H1 (cell line): ENCODE data around the gene DIP2B. TPM values are rescaled to one million over a fixed set of nuclear protein-coding genes. Genes with fewer than 3 reads are reported as not detected.

Source experiments
- CTCF ChIA-PET: fragments of 300-600 bp; sonication (Branson Sonifier 250); formaldehyde crosslinking; loops from one replicate; lab custom pipeline; 2021; ENCODE audit not compliant: partially characterized antibody; lab: Charles Lee
- POLR2A ChIA-PET: fragments of 300-600 bp; sonication (Branson Sonifier 250); formaldehyde crosslinking; loops from one replicate; lab custom pipeline; 2021; ENCODE audit warnings: inconsistent platforms; ENCODE audit not compliant: partially characterized antibody; lab: Charles Lee
- DNase-seq, 2 experiments: peaks; one replicate each; pipeline versions ENCODE4 v3.0.0 to v3.0.0-alpha.2; 2010 to 2022; ENCODE audit warnings: low spot score in 2 of 2, low read depth in 1 of 2, mixed read lengths in 1 of 2
- FAIRE-seq: peaks from 2 replicates; lab custom pipeline; 2011; peaks lifted over from hg19 to GRCh38; lab: Jason Lieb, UNC
- H2AFZ ChIP-seq: 2 replicates; pipeline ENCODE4 v1.8.1; 2012; ENCODE audit warnings: low read length, inconsistent platforms
- H2AK5ac ChIP-seq: 2 replicates; pipeline ENCODE4 v1.6.1; 2013; ENCODE audit warnings: low read depth, low read length
- H2BK120ac ChIP-seq: replicated peaks from 2 replicates; pipeline ENCODE3; 2013; ENCODE audit warnings: low read depth, low read length, inconsistent platforms
- H2BK12ac ChIP-seq: 2 replicates; pipeline ENCODE4 v1.6.1; 2013; ENCODE audit warnings: low read depth, low read length
- H2BK15ac ChIP-seq: 2 replicates; pipeline ENCODE4 v1.6.1; 2013; ENCODE audit warnings: low read length
- H2BK20ac ChIP-seq: 2 replicates; pipeline ENCODE4 v1.6.1; 2013; ENCODE audit warnings: low read length
- H2BK5ac ChIP-seq: 2 replicates; pipeline ENCODE4 v1.6.1; 2013; ENCODE audit warnings: low read depth, low read length
- H3K14ac ChIP-seq: 2 replicates; pipeline ENCODE4 v1.6.1; 2013; ENCODE audit warnings: inconsistent platforms; ENCODE audit not compliant: insufficient read length
- H3K18ac ChIP-seq: 2 replicates; pipeline ENCODE4 v1.6.1; 2013; ENCODE audit warnings: low read length; ENCODE audit errors: extremely low read depth
- H3K23ac ChIP-seq: 2 replicates; pipeline ENCODE4 v1.6.1; 2013; ENCODE audit warnings: inconsistent platforms; ENCODE audit not compliant: insufficient read length
- H3K23me2 ChIP-seq: 2 replicates; pipeline ENCODE4 v1.6.1; 2013; ENCODE audit warnings: low read depth, low read length
- H3K27ac ChIP-seq: 2 replicates; pipeline ENCODE4 v1.6.1; 2011; ENCODE audit warnings: low read depth, low read length, inconsistent platforms
- H3K27me3 ChIP-seq, 4 experiments: replicated peaks in 1 of 4; 1 replicate in 1 of 4; 2 replicates in 3 of 4; pipeline versions ENCODE4 v1.6.1 to v1.8.1; 2011 to 2013; ENCODE audit warnings: low read length in 3 of 4, mild to moderate bottlenecking in 3 of 4, inconsistent platforms in 2 of 4, mixed read lengths in 2 of 4, moderate library complexity in 1 of 4; ENCODE audit not compliant: control insufficient read depth in 3 of 4, insufficient read depth in 3 of 4; ENCODE audit errors: extremely low read depth in 1 of 4
- H3K36me3 ChIP-seq, 4 experiments: 2 replicates each; pipeline versions ENCODE4 v1.6.1 to v1.8.1; 2011 to 2013; ENCODE audit warnings: mild to moderate bottlenecking in 4 of 4, low read length in 3 of 4, moderate library complexity in 2 of 4, control low read depth in 1 of 4, inconsistent platforms in 1 of 4; ENCODE audit not compliant: insufficient read depth in 4 of 4, control insufficient read depth in 2 of 4
- H3K4ac ChIP-seq: replicated peaks from 2 replicates; pipeline ENCODE3; 2013; ENCODE audit warnings: low read length, low read depth, mixed read lengths, inconsistent platforms; ENCODE audit not compliant: insufficient read length
- H3K4me1 ChIP-seq, 4 experiments: replicated peaks in 1 of 4; 1 replicate in 1 of 4; 2 replicates in 3 of 4; pipeline versions ENCODE4 v1.6.1 to v1.8.1; 2011 to 2013; ENCODE audit warnings: low read length in 3 of 4, inconsistent platforms in 2 of 4, mixed read lengths in 1 of 4; ENCODE audit not compliant: insufficient read depth in 4 of 4, control insufficient read depth in 3 of 4
- H3K4me2 ChIP-seq, 2 experiments: 2 replicates each; pipeline versions ENCODE4 v1.6.1 to v1.8.1; 2011 to 2013; ENCODE audit warnings: low read depth in 2 of 2, low read length in 2 of 2, control low read depth in 1 of 2, inconsistent platforms in 1 of 2, mild to moderate bottlenecking in 1 of 2; ENCODE audit not compliant: insufficient read depth in 1 of 2
- H3K4me3 ChIP-seq, 4 experiments: fragments of 200-600, 300-600 bp in 1 of 4; sonication (generic), shearing (Covaris generic), sonication (Bioruptor Twin) in 1 of 4; 2 replicates each; pipeline versions ENCODE4 v1.5.1 to v1.8.1; 2011 to 2016; ENCODE audit warnings: low read length in 4 of 4, low read depth in 3 of 4, control low read depth in 2 of 4, inconsistent platforms in 2 of 4, mild to moderate bottlenecking in 2 of 4, mixed read lengths in 1 of 4, moderate library complexity in 1 of 4; ENCODE audit not compliant: insufficient read depth in 2 of 4; ENCODE audit errors: extremely low read depth in 1 of 4
- H3K56ac ChIP-seq: replicated peaks from 2 replicates; pipeline ENCODE3; 2013; ENCODE audit warnings: low read depth, mild to moderate bottlenecking, mixed read lengths, low read length, inconsistent platforms; ENCODE audit not compliant: insufficient read length
- H3K79me1 ChIP-seq: 2 replicates; pipeline ENCODE4 v1.6.1; 2013; ENCODE audit warnings: low read depth, low read length, control low read depth
- H3K79me2 ChIP-seq, 2 experiments: 2 replicates each; pipeline versions ENCODE4 v1.6.1 to v1.8.1; 2012 to 2013; ENCODE audit warnings: low read length in 2 of 2, mild to moderate bottlenecking in 2 of 2, inconsistent platforms in 1 of 2; ENCODE audit not compliant: insufficient read depth in 2 of 2, control insufficient read depth in 1 of 2
- H3K9ac ChIP-seq, 4 experiments: replicated peaks in 1 of 4; 1 replicate in 1 of 4; 2 replicates in 3 of 4; pipeline versions ENCODE4 v1.6.1 to v1.8.1; 2011 to 2013; ENCODE audit warnings: low read depth in 3 of 4, low read length in 3 of 4, control low read depth in 2 of 4, mild to moderate bottlenecking in 2 of 4, moderate library complexity in 2 of 4, inconsistent platforms in 1 of 4; ENCODE audit errors: extremely low read depth in 1 of 4
- H3K9me3 ChIP-seq, 2 experiments: 2 replicates each; pipeline versions ENCODE4 v1.6.1 to v1.8.1; 2012 to 2013; ENCODE audit warnings: mild to moderate bottlenecking in 2 of 2, moderate library complexity in 2 of 2, control low read depth in 1 of 2, inconsistent platforms in 1 of 2, low read depth in 1 of 2, low read length in 1 of 2, mixed read lengths in 1 of 2; ENCODE audit not compliant: insufficient read depth in 2 of 2
- H4K20me1 ChIP-seq, 2 experiments: replicated peaks in 1 of 2; 2 replicates each; pipeline versions ENCODE3 to v1.8.1; 2011 to 2013; ENCODE audit warnings: inconsistent platforms in 2 of 2, low read length in 2 of 2, mild to moderate bottlenecking in 1 of 2; ENCODE audit not compliant: insufficient read depth in 2 of 2, control insufficient read depth in 1 of 2
- H4K5ac ChIP-seq: 2 replicates; pipeline ENCODE4 v1.6.1; 2013; ENCODE audit warnings: low read length, low read depth, mixed read lengths, inconsistent platforms; ENCODE audit not compliant: insufficient read length
- H4K8ac ChIP-seq: 2 replicates; pipeline ENCODE4 v1.8.0; 2013; ENCODE audit warnings: mild to moderate bottlenecking, moderate library complexity, low read length, inconsistent platforms; ENCODE audit not compliant: insufficient read depth; ENCODE audit errors: extremely low read depth
- H4K91ac ChIP-seq: replicated peaks from 2 replicates; pipeline ENCODE3; 2013; ENCODE audit warnings: low read length, mixed read lengths, inconsistent platforms; ENCODE audit not compliant: insufficient read length
- EGR1 ChIP-seq: IDR thresholded peaks from 2 replicates; pipeline ENCODE4 v1.6.1; 2011; ENCODE audit warnings: low read depth, low read length, borderline replicate concordance
- HDAC6 ChIP-seq: IDR thresholded peaks from one replicate; pipeline ENCODE4 v1.7.1; 2012; ENCODE audit warnings: low read depth, mild to moderate bottlenecking, inconsistent platforms, low read length, moderate library complexity
- JUND ChIP-seq: IDR thresholded peaks from 2 replicates; pipeline ENCODE4 v1.6.1; 2011; ENCODE audit warnings: mild to moderate bottlenecking, improper control_type of control experiment, low read length
- POU5F1 ChIP-seq: IDR thresholded peaks from 2 replicates; pipeline ENCODE4 v1.6.1; 2011; ENCODE audit warnings: low read depth, mild to moderate bottlenecking, low read length, moderate library complexity
- SP1 ChIP-seq: IDR thresholded peaks from 2 replicates; pipeline ENCODE4 v1.6.1; 2011; ENCODE audit warnings: low read depth, low read length
- TBP ChIP-seq: IDR thresholded peaks from 2 replicates; pipeline ENCODE4 v1.6.1; 2011; ENCODE audit warnings: low read depth, low read length, improper control_type of control experiment
- WGBS, 2 experiments: shearing (Covaris generic) in 1 of 2; methylation state at CpG; one replicate each; pipeline versions ENCODE4 v1.1.6 to v1.1.7; 2013 to 2015; ENCODE audit warnings: low lambda C conversion rate in 2 of 2, mixed read lengths in 2 of 2, inconsistent platforms in 1 of 2, low coverage in 1 of 2, missing lambda C conversion rate in 1 of 2; ENCODE audit not compliant: insufficient replicate concordance in 2 of 2, insufficient coverage in 1 of 2, insufficient read length in 1 of 2; ENCODE audit errors: extremely low coverage in 1 of 2, missing lambda C conversion rate in 1 of 2; 5-methylcytosine and 5-hydroxymethylcytosine counted together
- polyA plus RNA-seq, 7 experiments: library from polyadenylated mRNA; depleted of rRNA in 3 of 7; stranded (reverse) in 5 of 7; unstranded in 2 of 7; fragments of >200 nt in 5 of 7; fragments of 200-250 nt in 2 of 7; gene quantifications; 1 replicate in 5 of 7; 2 replicates in 1 of 7; 4 replicates in 1 of 7; pipeline versions ENCODE4 v1.2.1 to v1.2.3, GENCODE V29; 2011 to 2013; ENCODE audit warnings: missing spikeins in 2 of 7, mixed read lengths in 2 of 7
- total RNA-seq: library from RNA; stranded (reverse); fragmentation: NEBNext Ultra II Directional; extraction: Animal tissue kit (Norgen Biotek cat#: 25700); gene quantifications from 2 replicates; pipeline ENCODE4 v1.2.1, GENCODE V29; 2021
- TF ChIP-seq, protein P1 (sequence below): IDR thresholded peaks from 2 replicates; pipeline ENCODE4 v1.6.1; 2012; ENCODE audit warnings: inconsistent platforms

DIP2B gene
- total and polyA plus RNA-seq, 2 of the 8 experiments (the other 6 are each of a cell fraction or from before 2014, with no cell fraction given), result 11.1 to 29.6 TPM

DNA sequence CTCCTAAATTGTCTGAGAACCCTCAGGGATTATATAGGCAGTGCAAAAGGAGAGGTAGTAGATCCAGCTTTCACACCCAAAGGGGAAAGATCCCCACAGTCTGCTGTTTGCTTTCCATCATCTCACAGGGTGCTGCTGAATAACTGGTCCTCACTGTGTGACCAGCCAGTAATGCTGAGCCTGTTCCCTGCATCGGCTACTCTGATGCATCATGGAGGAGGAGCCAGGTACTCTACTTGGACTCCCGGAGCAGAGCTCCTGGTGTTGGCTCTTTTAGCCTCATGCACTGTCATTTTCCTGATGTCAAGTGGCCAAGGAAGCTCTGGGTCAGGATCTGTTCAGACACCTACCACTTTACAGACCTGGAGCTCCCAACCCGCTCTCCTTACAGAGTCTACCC lies 131.7 kb downstream of the DIP2B start:
- WGBS, 2 experiments, result 92% methylated on average over 3 of the region's 3 CpGs; no CpG with 5 or more reads in 1 of the 2 experiments
- Histone ChIP-seq H3K36me3 (peaks cover 0 to 3% (median 0%) of the 10 kb centered on the region in 4 experiments; a peak in 2 of 8 replicates), H3K27ac (no peak overlapping the region), H3K9ac (no peak overlapping the region), H3K4me2 (no peak overlapping the region), H4K20me1 (no peaks in the 10 kb centered on the region), H2BK120ac (no peak overlapping the region), H3K56ac (no peak overlapping the region), H4K5ac (no peak overlapping the region), H4K91ac (no peak overlapping the region), H3K27me3 (no peaks in the 10 kb centered on the region), H3K4ac (no peak overlapping the region), H3K18ac (no peak overlapping the region), H2AK5ac (no peak overlapping the region), H3K79me1 (peaks cover 2% of the 10 kb centered on the region; the same call in 1 of the 2 replicates), H4K8ac (no peak overlapping the region), H3K9me3 (no peaks in the 10 kb centered on the region), H3K14ac (no peak overlapping the region), H3K4me3 (no peak overlapping the region), H2BK5ac (no peak overlapping the region), H3K23me2 (no peaks in the 10 kb centered on the region), H2BK15ac (no peak overlapping the region), H3K79me2 (no peaks in the 10 kb centered on the region; a peak in 1 of 4 replicates), H2BK12ac (no peak overlapping the region), H2BK20ac (no peak overlapping the region), H3K23ac (no peak overlapping the region), H3K4me1 (no peaks in the 10 kb centered on the region), H2AFZ (no peak overlapping the region)
- FAIRE-seq, result no peak
- DNase-seq, result no peak
- CTCF ChIA-PET, result interaction anchor here (0.6 to 1.8 kb wide), 10 partner anchors 15 to 604 kb away, joined by 3 to 10 read pairs (median 4); partner anchors contain the start of gene DIP2B
- POLR2A ChIA-PET, result interaction anchor here (0.8 to 1.3 kb wide), 2 partner anchors 36 to 132 kb away, joined by 3 to 6 read pairs; partner anchors contain the start of gene DIP2B
- TF ChIP-seq SP1 (no peak), HDAC6 (no peak), EGR1 (no peak), POU5F1 (no peak), JUND (no peak), TBP (no peak)
- TF ChIP-seq, protein P1, sequence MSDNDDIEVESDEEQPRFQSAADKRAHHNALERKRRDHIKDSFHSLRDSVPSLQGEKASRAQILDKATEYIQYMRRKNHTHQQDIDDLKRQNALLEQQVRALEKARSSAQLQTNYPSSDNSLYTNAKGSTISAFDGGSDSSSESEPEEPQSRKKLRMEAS, result no peak
